ENCODE measurements around the gene DMWD.
A peak's percentile ranks its signal among the peaks of the same experiment; 100 is the strongest.

The DMWD gene

DNA sequence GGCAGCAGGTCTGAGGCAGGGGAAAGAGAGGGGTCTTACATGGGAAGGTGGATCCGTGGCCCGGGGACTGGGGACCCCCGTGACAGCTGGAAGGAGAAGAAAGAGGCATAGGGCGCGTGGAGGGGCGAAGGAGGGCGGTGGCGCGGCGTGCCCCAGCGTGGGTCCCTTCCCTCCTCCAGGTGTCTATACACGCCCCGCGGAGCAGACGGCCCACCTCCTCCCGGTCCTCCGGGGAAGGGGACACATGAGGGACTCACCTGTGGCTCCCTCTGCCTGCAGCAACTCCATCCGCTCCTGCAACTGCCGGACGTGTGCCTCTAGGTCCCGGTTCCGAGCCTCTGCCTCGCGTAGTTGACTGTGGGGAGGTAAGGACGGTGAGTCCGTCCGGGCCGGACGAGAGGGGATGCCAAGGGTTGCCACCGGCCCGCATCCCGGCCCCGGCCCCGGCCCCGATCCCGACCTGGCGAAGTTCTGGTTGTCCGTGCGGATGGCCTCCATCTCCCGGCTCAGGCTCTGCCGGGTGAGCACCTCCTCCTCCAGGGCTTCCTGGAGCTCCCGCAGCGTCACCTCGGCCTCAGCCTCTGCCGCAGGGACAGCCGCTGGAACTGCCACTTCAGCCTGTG is 21.2 kb downstream of the DMWD start:
- Histone ChIP-seq H3K9me3 (ENCODE audit: control insufficient read depth, insufficient read depth, low read length) (no peaks in the 10 kb centered on the region), H3K27ac (ENCODE audit: low read depth, low read length) (no peak overlapping the region), H3K79me2 (ENCODE audit: control insufficient read depth, low read length) (no peaks in the 10 kb centered on the region), H3K4me3 (ENCODE audit: low read length) (no peak overlapping the region; the same call in 1 of the 2 replicates), H3K9me2 (replicated peaks; ENCODE audit: control insufficient read depth, low read length) (no peaks in the 10 kb centered on the region), H3K36me3 (ENCODE audit: control insufficient read depth, low read length) (no peaks in the 10 kb centered on the region), H3F3A (ENCODE audit: control insufficient read depth, insufficient read depth) (peaks cover 5% of the 10 kb centered on the region; the same call in 1 of the 2 replicates), H3K27me3 (ENCODE audit: control insufficient read depth, low read length) (peaks cover 8% of the 10 kb centered on the region), H3K4me2 (ENCODE audit: low read length) (peak overlapping the region; percentile 77; the same call in 1 of the 2 replicates), H3K4me1 (ENCODE audit: control insufficient read depth, low read length) (peaks cover 37% of the 10 kb centered on the region), H4K20me1 (ENCODE audit: control insufficient read depth, insufficient read depth, low read depth, low read length) (no peaks in the 10 kb centered on the region)
- TF ChIP-seq CTCF (IDR thresholded peaks at IDR 0.05; ENCODE audit: low read depth, low read length, poor library complexity, severe bottlenecking) = no peak
- TF ChIP-seq EZH2phosphoT487 (IDR thresholded peaks at IDR 0.05; ENCODE audit: borderline replicate concordance, low read length) = no peak

- H3K4me3 ChIP-seq (ENCODE audit: low read length) = peak overlapping the region; percentile 79
- H3K9me3 ChIP-seq (ENCODE audit: control insufficient read depth, insufficient read depth, low read length) = no peaks in the 10 kb centered on the region
- H4K20me1 ChIP-seq (ENCODE audit: control insufficient read depth, insufficient read depth, low read depth, low read length) = no peaks in the 10 kb centered on the region
- no peaks in the 10 kb centered on the region for H3K9me2 ChIP-seq (replicated peaks; ENCODE audit: control insufficient read depth, low read length)
- H3K4me1 ChIP-seq (ENCODE audit: control insufficient read depth, low read length) = peaks cover 37% of the 10 kb centered on the region
- no peaks in the 10 kb centered on the region for H3K36me3 ChIP-seq (ENCODE audit: control insufficient read depth, low read length)
- H3K4me2 ChIP-seq (ENCODE audit: low read length) = peak overlapping the region; percentile 77
- peaks cover 5% of the 10 kb centered on the region; the same call in 1 of the 2 replicates for H3F3A ChIP-seq (ENCODE audit: control insufficient read depth, insufficient read depth)
- peak overlapping the region; percentile 28; the same call in 1 of the 2 replicates for H3K27ac ChIP-seq (ENCODE audit: low read depth, low read length)
- H3K27me3 ChIP-seq (ENCODE audit: control insufficient read depth, low read length) = peaks cover 8% of the 10 kb centered on the region
- peak; percentile 96 for TF ChIP-seq CTCF (IDR thresholded peaks at IDR 0.05; ENCODE audit: low read depth, low read length, poor library complexity, severe bottlenecking)
- no peak for TF ChIP-seq EZH2phosphoT487 (IDR thresholded peaks at IDR 0.05; ENCODE audit: borderline replicate concordance, low read length)
- no peaks in the 10 kb centered on the region for H3K79me2 ChIP-seq (ENCODE audit: control insufficient read depth, low read length)
These were observed 22.2 kb downstream of the DMWD start for GRCh38 chr19:45770192-45771101.

DNA sequence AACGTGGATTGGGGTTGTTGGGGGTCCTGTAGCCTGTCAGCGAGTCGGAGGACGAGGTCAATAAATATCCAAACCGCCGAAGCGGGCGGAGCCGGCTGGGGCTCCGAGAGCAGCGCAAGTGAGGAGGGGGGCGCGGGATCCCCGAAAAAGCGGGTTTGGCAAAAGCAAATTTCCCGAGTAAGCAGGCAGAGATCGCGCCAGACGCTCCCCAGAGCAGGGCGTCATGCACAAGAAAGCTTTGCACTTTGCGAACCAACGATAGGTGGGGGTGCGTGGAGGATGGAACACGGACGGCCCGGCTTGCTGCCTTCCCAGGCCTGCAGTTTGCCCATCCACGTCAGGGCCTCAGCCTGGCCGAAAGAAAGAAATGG is 22.8 kb downstream of the DMWD start:
- Histone ChIP-seq H4K20me1 (ENCODE audit: control insufficient read depth, insufficient read depth, low read depth, low read length) (no peaks in the 10 kb centered on the region), H3K27me3 (ENCODE audit: control insufficient read depth, low read length) (peaks cover 8% of the 10 kb centered on the region), H3K4me2 (ENCODE audit: low read length) (peak overlapping the region; percentile 77)

More for the DNA sequence above, 22.8 kb downstream of the DMWD start:
- Histone ChIP-seq H3K79me2 (ENCODE audit: control insufficient read depth, low read length) (no peaks in the 10 kb centered on the region), H3K9me3 (ENCODE audit: control insufficient read depth, insufficient read depth, low read length) (no peaks in the 10 kb centered on the region), H3K27ac (ENCODE audit: low read depth, low read length) (peak overlapping the region; percentile 28; the same call in 1 of the 2 replicates), H3K4me1 (ENCODE audit: control insufficient read depth, low read length) (peaks cover 37% of the 10 kb centered on the region), H3F3A (ENCODE audit: control insufficient read depth, insufficient read depth) (peaks cover 5% of the 10 kb centered on the region; the same call in 1 of the 2 replicates), H3K9me2 (replicated peaks; ENCODE audit: control insufficient read depth, low read length) (no peaks in the 10 kb centered on the region), H3K4me3 (ENCODE audit: low read length) (peak overlapping the region; percentile 79), H3K36me3 (ENCODE audit: control insufficient read depth, low read length) (no peaks in the 10 kb centered on the region)
- TF ChIP-seq EZH2phosphoT487 (IDR thresholded peaks at IDR 0.05; ENCODE audit: borderline replicate concordance, low read length) = no peak
- TF ChIP-seq CTCF (IDR thresholded peaks at IDR 0.05; ENCODE audit: low read depth, low read length, poor library complexity, severe bottlenecking) = no peak
